GM20000 (cell line): ENCODE measurements around the gene SULF2.

Experiments used
- DNase-seq: peaks from one replicate; pipeline ENCODE4 v3.0.0; 2012; ENCODE audit warnings: low spot score
- CTCF ChIP-seq: IDR thresholded peaks from 2 replicates; pipeline ENCODE4 v1.5.1; 2012; ENCODE audit warnings: mild to moderate bottlenecking, control low read depth; ENCODE audit errors: extremely low read depth, missing control alignments

The SULF2 gene

GRCh38 chr20:47774131-47774777 is 11.0 kb downstream of the SULF2 start:
- no peak for DNase-seq
- no peak for TF ChIP-seq CTCF

- no peak for TF ChIP-seq CTCF
- no peak for DNase-seq
Observed at GRCh38 chr20:47773371-47773786, 11.9 kb downstream of the SULF2 start.

GRCh38 chr20:47770935-47771334 is 14.3 kb downstream of the SULF2 start:
- no peak for TF ChIP-seq CTCF
- no peak for DNase-seq

- TF ChIP-seq CTCF = no peak
- no peak for DNase-seq
Observed at GRCh38 chr20:47768016-47768824, 17.1 kb downstream of the SULF2 start.

- no peak for TF ChIP-seq CTCF
- no peak for DNase-seq
Observed at GRCh38 chr20:47765691-47766594, 19.3 kb downstream of the SULF2 start.

GRCh38 chr20:47765271-47765670 is 20.0 kb downstream of the SULF2 start:
- DNase-seq = no peak
- TF ChIP-seq CTCF = no peak
